ENCODE data around the gene SLC25A42.

DNA sequence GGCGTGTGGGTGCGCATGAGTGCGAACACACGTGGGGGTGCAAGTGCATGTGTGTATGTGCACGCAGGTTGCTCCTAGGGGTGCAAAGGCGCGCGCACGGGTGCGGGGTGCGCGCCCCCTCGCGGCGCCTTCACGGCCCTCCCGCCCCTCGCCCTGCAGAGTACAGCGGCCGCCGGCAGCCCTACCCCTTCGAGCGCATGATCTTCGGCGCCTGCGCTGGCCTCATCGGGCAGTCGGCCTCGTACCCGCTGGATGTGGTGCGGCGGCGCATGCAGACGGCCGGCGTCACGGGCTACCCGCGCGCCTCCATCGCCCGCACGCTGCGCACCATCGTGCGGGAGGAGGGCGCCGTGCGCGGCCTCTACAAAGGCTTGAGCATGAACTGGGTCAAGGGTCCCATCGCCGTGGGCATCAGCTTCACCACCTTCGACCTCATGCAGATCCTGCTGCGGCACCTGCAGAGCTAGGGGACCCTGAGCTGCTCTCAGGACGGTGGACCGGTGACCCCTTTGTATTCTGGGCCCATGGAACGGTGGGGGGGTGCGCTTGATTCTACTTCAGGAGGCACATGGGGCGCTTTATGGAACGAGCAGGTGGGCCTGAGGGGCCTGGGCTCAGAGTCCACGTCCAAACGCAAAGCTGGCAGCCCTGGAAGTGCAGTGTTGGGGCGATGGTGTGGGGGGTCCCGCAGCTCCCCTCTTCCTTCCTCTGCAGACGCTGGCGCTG lies 46.8 kb downstream of the SLC25A42 start:
- TF ChIP-seq, protein P1, sequence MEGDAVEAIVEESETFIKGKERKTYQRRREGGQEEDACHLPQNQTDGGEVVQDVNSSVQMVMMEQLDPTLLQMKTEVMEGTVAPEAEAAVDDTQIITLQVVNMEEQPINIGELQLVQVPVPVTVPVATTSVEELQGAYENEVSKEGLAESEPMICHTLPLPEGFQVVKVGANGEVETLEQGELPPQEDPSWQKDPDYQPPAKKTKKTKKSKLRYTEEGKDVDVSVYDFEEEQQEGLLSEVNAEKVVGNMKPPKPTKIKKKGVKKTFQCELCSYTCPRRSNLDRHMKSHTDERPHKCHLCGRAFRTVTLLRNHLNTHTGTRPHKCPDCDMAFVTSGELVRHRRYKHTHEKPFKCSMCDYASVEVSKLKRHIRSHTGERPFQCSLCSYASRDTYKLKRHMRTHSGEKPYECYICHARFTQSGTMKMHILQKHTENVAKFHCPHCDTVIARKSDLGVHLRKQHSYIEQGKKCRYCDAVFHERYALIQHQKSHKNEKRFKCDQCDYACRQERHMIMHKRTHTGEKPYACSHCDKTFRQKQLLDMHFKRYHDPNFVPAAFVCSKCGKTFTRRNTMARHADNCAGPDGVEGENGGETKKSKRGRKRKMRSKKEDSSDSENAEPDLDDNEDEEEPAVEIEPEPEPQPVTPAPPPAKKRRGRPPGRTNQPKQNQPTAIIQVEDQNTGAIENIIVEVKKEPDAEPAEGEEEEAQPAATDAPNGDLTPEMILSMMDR (conservative IDR thresholded peaks at IDR 0.05; ENCODE audit: low read depth, low read length), result no peak
- no peak for TF ChIP-seq EZH2 (IDR thresholded peaks at IDR 0.05; ENCODE audit: low read length, unreplicated experiment)
